HG03103 (cell line): Measurements from ENCODE around the gene SOCS6.
"Not testable (repeated sequence)": the region's sequence is repeated elsewhere in the genome, so short reads cannot be mapped to it uniquely, and the experiment has no call there.

Experiments used
- ATAC-seq: cut with Tn5 transposase; IDR thresholded peaks from one replicate; pipeline ENCODE4 v1.9.1; 2021; ENCODE audit warnings: low read depth; ENCODE audit not compliant: unreplicated experiment

SOCS6 gene

GRCh38 chr18:70319187-70319586 is 30.3 kb downstream of the SOCS6 start:
- no peak for ATAC-seq

GRCh38 chr18:70321616-70322015 is 32.8 kb downstream of the SOCS6 start:
- no peak for ATAC-seq

GRCh38 chr18:70322385-70322784 is 33.5 kb downstream of the SOCS6 start:
- no peak for ATAC-seq

- no peak for ATAC-seq
Measured at GRCh38 chr18:70322928-70323327, 34.1 kb downstream of the SOCS6 start.

- no peak for ATAC-seq
Measured at GRCh38 chr18:70324897-70325296, 36.1 kb downstream of the SOCS6 start.

- no peak for ATAC-seq
Measured at GRCh38 chr18:70326255-70326654, 37.4 kb downstream of the SOCS6 start.

GRCh38 chr18:70328169-70328568 is 39.3 kb downstream of the SOCS6 start:
- ATAC-seq, result no peak

- no peak for ATAC-seq
Measured at GRCh38 chr18:70329071-70329470, 40.2 kb downstream of the SOCS6 start.

- no peak for ATAC-seq
Measured at GRCh38 chr18:70330887-70331286, 42.0 kb downstream of the SOCS6 start.

GRCh38 chr18:70331456-70332097 is 42.7 kb downstream of the SOCS6 start:
- no peak for ATAC-seq

GRCh38 chr18:70332694-70333093 is 43.8 kb downstream of the SOCS6 start:
- no peak for ATAC-seq

- no peak for ATAC-seq
Measured at GRCh38 chr18:70333316-70333715, 44.5 kb downstream of the SOCS6 start.

GRCh38 chr18:70333757-70334156 is 44.9 kb downstream of the SOCS6 start:
- no peak for ATAC-seq

- ATAC-seq, result no peak
Measured at GRCh38 chr18:70334264-70334663, 45.4 kb downstream of the SOCS6 start.

GRCh38 chr18:70334728-70335329 is 46.0 kb downstream of the SOCS6 start:
- ATAC-seq, result no peak

GRCh38 chr18:70335892-70336726 is 47.3 kb downstream of the SOCS6 start:
- ATAC-seq, result no peak

GRCh38 chr18:70337139-70337972 is 48.5 kb downstream of the SOCS6 start:
- ATAC-seq, result no peak

- ATAC-seq, result no peak
Measured at GRCh38 chr18:70338890-70339289, 50.0 kb downstream of the SOCS6 start.

- no peak for ATAC-seq
Measured at GRCh38 chr18:70339915-70340314, 51.1 kb downstream of the SOCS6 start.

- not testable (repeated sequence) for ATAC-seq
Measured at GRCh38 chr18:70348481-70348880, 59.6 kb downstream of the SOCS6 start.

GRCh38 chr18:70349316-70349715 is 60.5 kb downstream of the SOCS6 start:
- no peak for ATAC-seq
